B cell (primary cell): ENCODE results near the gene PLPPR3. TPM values are rescaled to one million over a fixed set of nuclear protein-coding genes. Genes with fewer than 3 reads are reported as not detected.

Experiments used
- ATAC-seq: fragments of 200-7000 bp; cut with Tn5 transposase; one replicate; pipeline ENCODE4 v1.10.0; 2021; ENCODE audit warnings: low read depth, mild to moderate bottlenecking, moderate number of reproducible peaks, moderate library complexity
- CTCF ChIA-PET: fragments of 350-600 bp; sonication (Branson Sonifier 250); formaldehyde crosslinking; loops from one replicate; lab custom pipeline; 2021; ENCODE audit warnings: antibody characterized with exemption, inconsistent platforms; lab: Charles Lee
- POLR2A ChIA-PET: fragments of 350-600 bp; sonication (Branson Sonifier 250); formaldehyde crosslinking; loops from one replicate; lab custom pipeline; 2021; ENCODE audit warnings: antibody characterized with exemption; lab: Charles Lee
- DNase-seq: peaks from one replicate; pipeline ENCODE4 v3.0.0; 2013
- H2AFZ ChIP-seq: 2 replicates; pipeline ENCODE4 v1.6.1; 2012; ENCODE audit warnings: mild to moderate bottlenecking, low read depth, low read length; ENCODE audit not compliant: insufficient read depth, poor library complexity, severe bottlenecking
- H3K27ac ChIP-seq, 2 donors: 1 replicate in 1 of 2; 2 replicates in 1 of 2; pipeline ENCODE4 v1.5.1; 2012 to 2013; ENCODE audit warnings: low read length in 2 of 2, mild to moderate bottlenecking in 2 of 2, moderate library complexity in 1 of 2
- H3K27me3 ChIP-seq, 4 experiments: fragments of 200-600 bp in 1 of 4; sonication (generic) in 1 of 4; replicated peaks in 1 of 4; 1 replicate in 2 of 4; 2 replicates in 2 of 4; pipeline versions ENCODE4 v1.6.1 to v1.7.0; 2013 to 2016; ENCODE audit warnings: low read length in 3 of 4, mild to moderate bottlenecking in 2 of 4, mixed read lengths in 1 of 4, moderate library complexity in 1 of 4; ENCODE audit not compliant: insufficient read depth in 4 of 4, control insufficient read depth in 3 of 4; ENCODE audit errors: control extremely low read depth in 1 of 4
- H3K36me3 ChIP-seq, 2 experiments: replicated peaks in 1 of 2; 1 replicate in 1 of 2; 2 replicates in 1 of 2; pipeline versions ENCODE4 v1.6.1 to v1.7.1; 2013; ENCODE audit warnings: low read length in 1 of 2; ENCODE audit not compliant: insufficient read depth in 2 of 2, control insufficient read depth in 1 of 2; ENCODE audit errors: control extremely low read depth in 1 of 2, extremely low read depth in 1 of 2
- H3K4me1 ChIP-seq, 2 donors: fragments of 200-600 bp in 1 of 2; sonication (generic) in 1 of 2; 1 replicate in 1 of 2; 2 replicates in 1 of 2; pipeline versions ENCODE4 v1.5.1 to v1.6.1; 2013 to 2017; ENCODE audit warnings: low read length in 2 of 2; ENCODE audit not compliant: control insufficient read depth in 2 of 2, insufficient read depth in 2 of 2
- H3K4me2 ChIP-seq: replicated peaks from 2 replicates; pipeline ENCODE3; 2012; ENCODE audit warnings: mild to moderate bottlenecking, low read depth, low read length; ENCODE audit not compliant: poor library complexity, severe bottlenecking
- H3K4me3 ChIP-seq, 5 experiments: fragments of 200-600 bp in 1 of 5; sonication (generic) in 1 of 5; 1 replicate in 3 of 5; 2 replicates in 2 of 5; pipeline versions ENCODE4 v1.5.1 to v1.7.0; 2011 to 2016; ENCODE audit warnings: low read length in 4 of 5, mild to moderate bottlenecking in 4 of 5, low read depth in 2 of 5, control low read depth in 1 of 5, moderate library complexity in 1 of 5; ENCODE audit not compliant: insufficient read depth in 1 of 5; ENCODE audit errors: control extremely low read depth in 1 of 5, extremely low read depth in 1 of 5
- H3K79me2 ChIP-seq: fragments of 200-600 bp; sonication (generic); one replicate; pipeline ENCODE4 v1.6.0; 2016; ENCODE audit warnings: low read length; ENCODE audit not compliant: control insufficient read depth, insufficient read depth
- H3K9ac ChIP-seq: fragments of 200-600 bp; sonication (generic); 2 replicates; pipeline ENCODE4 v1.6.1; 2017; ENCODE audit warnings: mild to moderate bottlenecking, low read length, moderate library complexity
- H3K9me3 ChIP-seq, 3 donors: one replicate each; pipeline versions ENCODE4 v1.6.1 to v1.7.1; 2013; ENCODE audit warnings: low read length in 2 of 3; ENCODE audit not compliant: control insufficient read depth in 2 of 3, insufficient read depth in 1 of 3; ENCODE audit errors: control extremely low read depth in 1 of 3
- H4K20me1 ChIP-seq: 2 replicates; pipeline ENCODE4 v1.6.0; 2012; ENCODE audit warnings: mild to moderate bottlenecking, low read length; ENCODE audit not compliant: insufficient read depth, control insufficient read depth, poor library complexity, severe bottlenecking
- H3K27ac Mint-ChIP-seq: one replicate; pipeline ENCODE4 v1.8.0; 2021; ENCODE audit warnings: mixed read lengths
- H3K27me3 Mint-ChIP-seq: one replicate; pipeline ENCODE4 v1.8.0; 2021; ENCODE audit warnings: mixed read lengths
- H3K4me1 Mint-ChIP-seq: one replicate; pipeline ENCODE4 v1.8.0; 2021; ENCODE audit warnings: mixed read lengths
- H3K4me3 Mint-ChIP-seq: one replicate; pipeline ENCODE4 v1.8.0; 2021; ENCODE audit warnings: mixed read lengths
- H3K9me3 Mint-ChIP-seq: one replicate; pipeline ENCODE4 v1.8.0; 2022; ENCODE audit warnings: mixed read lengths; ENCODE audit not compliant: insufficient read depth
- CTCF ChIP-seq: fragments of 200-600 bp; IDR thresholded peaks from one replicate; pipeline ENCODE4 v1.8.0; 2022; ENCODE audit warnings: antibody characterized with exemption, mild to moderate bottlenecking
- EZH2 ChIP-seq: IDR thresholded peaks from 2 replicates; pipeline ENCODE4 v1.6.1; 2012; ENCODE audit warnings: borderline replicate concordance, low read depth, mild to moderate bottlenecking, moderate library complexity, low read length; ENCODE audit not compliant: insufficient read depth, poor library complexity, severe bottlenecking
- WGBS: methylation state at CpG from one replicate; pipeline ENCODE4 v1.1.5; 2013; ENCODE audit warnings: missing lambda C conversion rate; ENCODE audit not compliant: insufficient coverage; 5-methylcytosine and 5-hydroxymethylcytosine counted together
- intact Hi-C: fragments of 100-400 bp; cut with micrococcal nuclease; formaldehyde crosslinking; loops from one replicate; pipeline ENCODE4 v1.10.0; 2022
- polyA plus RNA-seq: library from polyadenylated mRNA; depleted of rRNA; stranded (reverse); fragments of >200 nt; gene quantifications from 2 replicates; pipeline ENCODE4 v1.2.3, GENCODE V29; 2012
- total RNA-seq, 2 donors: library from RNA; stranded (reverse); fragments of 120-200 nt in 1 of 2; gene quantifications; 1 replicate in 1 of 2; 2 replicates in 1 of 2; pipeline versions ENCODE4 v1.2.3 to v1.2.4, GENCODE V29; 2013 to 2022

The PLPPR3 gene
- total and polyA plus RNA-seq, 2 donors (not counting 1 experiment from before 2014, with no cell fraction given) = not detected

GRCh38 chr19:816500-816857 is 5.3 kb downstream of the PLPPR3 start:
- no peak overlapping the region for H3K27ac Mint-ChIP-seq
- 96% methylated on average over 2 of the region's 2 CpGs for WGBS

More at GRCh38 chr19:816500-816857, 5.3 kb downstream of the PLPPR3 start:
- H3K9ac ChIP-seq = no peak overlapping the region
- no peaks in the 10 kb centered on the region for H3K27me3 Mint-ChIP-seq
- H3K4me1 Mint-ChIP-seq = no peaks in the 10 kb centered on the region
- H3K27ac ChIP-seq = no peak overlapping the region
- peaks cover 12% of the 10 kb centered on the region for H4K20me1 ChIP-seq
- H3K79me2 ChIP-seq = peaks cover 4% of the 10 kb centered on the region
- ChIA-PET CTCF (no interaction called here), POLR2A (no interaction called here)
- no peak overlapping the region for H3K4me3 Mint-ChIP-seq
- H3K36me3 ChIP-seq = peaks cover 0 to 12% of the 10 kb centered on the region in 2 experiments
- intact Hi-C loops = no loop called here
- no peaks in the 10 kb centered on the region for H3K27me3 ChIP-seq
- TF ChIP-seq CTCF = no peak
- TF ChIP-seq EZH2 = no peak
- H3K4me1 ChIP-seq = peaks cover 0 to 3% of the 10 kb centered on the region in 2 donors
- no peak overlapping the region for H3K4me2 ChIP-seq
- no peak overlapping the region for H2AFZ ChIP-seq
- H3K4me3 ChIP-seq = no peak overlapping the region
- peaks cover 0 to 3% (median 0%) of the 10 kb centered on the region in 3 donors for H3K9me3 ChIP-seq
- ATAC-seq (no peak), DNase-seq (no peak)
- H3K9me3 Mint-ChIP-seq = no peaks in the 10 kb centered on the region
